ENCODE results near the gene RBMY1A1.
"Not testable (repeated sequence)": the region's sequence is repeated elsewhere in the genome, so short reads cannot be mapped to it uniquely, and the experiment has no call there.

The RBMY1A1 gene

GRCh38 chrY:21534579-21534978 lies at the start of gene RBMY1A1:
TSS of gene RBMY1A1 (plus strand) at chrY:21534879. CDS start at chrY:21536892, 2,013 bp downstream.
- H3K36me3 ChIP-seq (ENCODE audit: control insufficient read depth in 5 of 5, insufficient read depth in 5 of 5, low read length in 5 of 5); H3K9ac ChIP-seq (ENCODE audit: low read length in 5 of 5); H3K27ac ChIP-seq (ENCODE audit: low read depth, low read length); H3K4me3 ChIP-seq (ENCODE audit: low read depth in 1 of 5, low read length in 5 of 5); H3K9me3 ChIP-seq (ENCODE audit: control insufficient read depth in 5 of 5, low read length in 5 of 5); H3K27me3 ChIP-seq (ENCODE audit: control insufficient read depth in 5 of 5, insufficient read depth in 4 of 5, low read length in 5 of 5); H3K4me1 ChIP-seq (ENCODE audit: control insufficient read depth in 5 of 5, insufficient read depth in 5 of 5, low read length in 5 of 5): not testable (repeated sequence)

- not testable (repeated sequence) for H3K4me3 ChIP-seq (ENCODE audit: low read depth in 1 of 5, low read length in 5 of 5); H3K4me1 ChIP-seq (ENCODE audit: control insufficient read depth in 5 of 5, insufficient read depth in 5 of 5, low read length in 5 of 5)
Measured at GRCh38 chrY:21511038-21511437, 23.6 kb upstream of the RBMY1A1 start, which contains the start of gene RBMY1B. TSS of gene RBMY1B (plus strand) at chrY:21511338. CDS start at chrY:21513351, 2,013 bp downstream.

GRCh38 chrY:21559316-21559984 lies 24.8 kb downstream of the RBMY1A1 start:
- H3K4me3 ChIP-seq (ENCODE audit: low read depth in 1 of 5, low read length in 5 of 5); H3K9me3 ChIP-seq (ENCODE audit: control insufficient read depth in 5 of 5, low read length in 5 of 5); H3K27me3 ChIP-seq (ENCODE audit: control insufficient read depth in 5 of 5, insufficient read depth in 4 of 5, low read length in 5 of 5): not testable (repeated sequence)

More at GRCh38 chrY:21511038-21511437, 23.6 kb upstream of the RBMY1A1 start, which contains the start of gene RBMY1B:
- H3K9ac ChIP-seq (ENCODE audit: low read length in 5 of 5); H3K9me3 ChIP-seq (ENCODE audit: control insufficient read depth in 5 of 5, low read length in 5 of 5); H3K36me3 ChIP-seq (ENCODE audit: control insufficient read depth in 5 of 5, insufficient read depth in 5 of 5, low read length in 5 of 5); H3K27ac ChIP-seq (ENCODE audit: low read depth, low read length); H3K27me3 ChIP-seq (ENCODE audit: control insufficient read depth in 5 of 5, insufficient read depth in 4 of 5, low read length in 5 of 5): not testable (repeated sequence)

GRCh38 chrY:21585449-21585848 lies 50.8 kb downstream of the RBMY1A1 start:
- no peak overlapping the region for H3K27ac ChIP-seq (ENCODE audit: low read depth, low read length)
- no peaks in the 10 kb centered on the region for H3K4me1 ChIP-seq (ENCODE audit: control insufficient read depth in 5 of 5, insufficient read depth in 5 of 5, low read length in 5 of 5)
- no peak overlapping the region for H3K9ac ChIP-seq (ENCODE audit: low read length in 5 of 5)
- H3K27me3 ChIP-seq (ENCODE audit: control insufficient read depth in 5 of 5, insufficient read depth in 4 of 5, low read length in 5 of 5): no peaks in the 10 kb centered on the region
- H3K4me3 ChIP-seq (ENCODE audit: low read depth in 1 of 5, low read length in 5 of 5): no peak overlapping the region
- H3K36me3 ChIP-seq (ENCODE audit: control insufficient read depth in 5 of 5, insufficient read depth in 5 of 5, low read length in 5 of 5): no peaks in the 10 kb centered on the region
- H3K9me3 ChIP-seq (ENCODE audit: control insufficient read depth in 5 of 5, low read length in 5 of 5): no peaks in the 10 kb centered on the region

More at GRCh38 chrY:21559316-21559984, 24.8 kb downstream of the RBMY1A1 start:
- not testable (repeated sequence) for H3K27ac ChIP-seq (ENCODE audit: low read depth, low read length); H3K36me3 ChIP-seq (ENCODE audit: control insufficient read depth in 5 of 5, insufficient read depth in 5 of 5, low read length in 5 of 5); H3K4me1 ChIP-seq (ENCODE audit: control insufficient read depth in 5 of 5, insufficient read depth in 5 of 5, low read length in 5 of 5); H3K9ac ChIP-seq (ENCODE audit: low read length in 5 of 5)

GRCh38 chrY:21586454-21586853 lies 51.8 kb downstream of the RBMY1A1 start:
- not testable (repeated sequence) for H3K9me3 ChIP-seq (ENCODE audit: control insufficient read depth in 5 of 5, low read length in 5 of 5); H3K9ac ChIP-seq (ENCODE audit: low read length in 5 of 5); H3K36me3 ChIP-seq (ENCODE audit: control insufficient read depth in 5 of 5, insufficient read depth in 5 of 5, low read length in 5 of 5); H3K27me3 ChIP-seq (ENCODE audit: control insufficient read depth in 5 of 5, insufficient read depth in 4 of 5, low read length in 5 of 5); H3K4me3 ChIP-seq (ENCODE audit: low read depth in 1 of 5, low read length in 5 of 5); H3K27ac ChIP-seq (ENCODE audit: low read depth, low read length); H3K4me1 ChIP-seq (ENCODE audit: control insufficient read depth in 5 of 5, insufficient read depth in 5 of 5, low read length in 5 of 5)

- Histone ChIP-seq H3K9me3 (ENCODE audit: control insufficient read depth in 5 of 5, low read length in 5 of 5) (no peaks in the 10 kb centered on the region), H3K9ac (ENCODE audit: low read length in 5 of 5) (no peak overlapping the region)
Measured at GRCh38 chrY:21592059-21592458, 57.4 kb downstream of the RBMY1A1 start.

GRCh38 chrY:21596287-21596686 lies 61.6 kb downstream of the RBMY1A1 start:
- not testable (repeated sequence) for H3K9ac ChIP-seq (ENCODE audit: low read length in 5 of 5); H3K4me3 ChIP-seq (ENCODE audit: low read depth in 1 of 5, low read length in 5 of 5); H3K4me1 ChIP-seq (ENCODE audit: control insufficient read depth in 5 of 5, insufficient read depth in 5 of 5, low read length in 5 of 5); H3K27ac ChIP-seq (ENCODE audit: low read depth, low read length); H3K36me3 ChIP-seq (ENCODE audit: control insufficient read depth in 5 of 5, insufficient read depth in 5 of 5, low read length in 5 of 5); H3K9me3 ChIP-seq (ENCODE audit: control insufficient read depth in 5 of 5, low read length in 5 of 5); H3K27me3 ChIP-seq (ENCODE audit: control insufficient read depth in 5 of 5, insufficient read depth in 4 of 5, low read length in 5 of 5)

More at GRCh38 chrY:21592059-21592458, 57.4 kb downstream of the RBMY1A1 start:
- H3K27me3 ChIP-seq (ENCODE audit: control insufficient read depth in 5 of 5, insufficient read depth in 4 of 5, low read length in 5 of 5): no peaks in the 10 kb centered on the region
- no peak overlapping the region for H3K4me3 ChIP-seq (ENCODE audit: low read depth in 1 of 5, low read length in 5 of 5)
- no peaks in the 10 kb centered on the region for H3K4me1 ChIP-seq (ENCODE audit: control insufficient read depth in 5 of 5, insufficient read depth in 5 of 5, low read length in 5 of 5)
- no peaks in the 10 kb centered on the region for H3K36me3 ChIP-seq (ENCODE audit: control insufficient read depth in 5 of 5, insufficient read depth in 5 of 5, low read length in 5 of 5)
- no peak overlapping the region for H3K27ac ChIP-seq (ENCODE audit: low read depth, low read length)

Data from subcutaneous abdominal adipose tissue (tissue), 5 donors.